Stomach smooth muscle (tissue), 2 donors: ENCODE measurements around the gene ZNF581.

Source experiments
- H3K27ac ChIP-seq: one replicate; pipeline ENCODE4 v1.7.0; 2013; ENCODE audit warnings: mild to moderate bottlenecking, low read length, inconsistent platforms
- H3K27me3 ChIP-seq, 2 donors: one replicate each; pipeline ENCODE4 v1.7.0; 2013; ENCODE audit warnings: low read length in 2 of 2; ENCODE audit not compliant: insufficient read depth in 2 of 2, control insufficient read depth in 1 of 2
- H3K36me3 ChIP-seq, 2 donors: one replicate each; pipeline ENCODE4 v1.7.0; 2013; ENCODE audit warnings: low read length in 2 of 2; ENCODE audit not compliant: control insufficient read depth in 2 of 2, insufficient read depth in 2 of 2
- H3K4me1 ChIP-seq: one replicate; pipeline ENCODE4 v1.7.0; 2013; ENCODE audit warnings: low read length; ENCODE audit not compliant: control insufficient read depth, insufficient read depth
- H3K4me3 ChIP-seq, 2 donors: one replicate each; pipeline ENCODE4 v1.7.0; 2013; ENCODE audit warnings: low read length in 2 of 2
- H3K9ac ChIP-seq, 2 donors: one replicate each; pipeline ENCODE4 v1.7.0; 2013; ENCODE audit warnings: low read length in 2 of 2, mild to moderate bottlenecking in 1 of 2
- H3K9me3 ChIP-seq, 2 donors: one replicate each; pipeline ENCODE4 v1.7.0; 2013; ENCODE audit warnings: low read length in 2 of 2; ENCODE audit not compliant: control insufficient read depth in 2 of 2
- donor health status: healthy.
- donor health status: Pancreatic carcinoma.

ZNF581 gene

DNA sequence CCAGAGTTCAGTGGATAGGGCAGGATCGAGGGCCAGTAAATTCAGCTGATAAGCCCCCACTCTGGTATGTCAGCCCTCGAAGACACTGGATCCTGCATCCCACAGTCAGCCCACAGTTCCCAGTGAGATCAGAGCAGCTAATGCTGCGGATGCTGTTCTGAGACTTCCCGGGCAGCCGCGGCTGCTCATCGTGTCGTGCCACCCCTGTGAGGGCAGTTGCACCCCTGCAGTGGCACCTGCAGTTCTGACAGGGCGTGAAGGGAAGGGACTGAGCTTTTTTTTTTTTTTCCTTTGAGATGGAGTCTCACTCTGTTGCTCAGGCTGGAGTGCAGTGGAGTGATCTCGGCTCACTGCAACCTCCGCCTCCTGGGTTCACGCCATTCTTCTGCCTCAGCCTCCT, 24.1 kb downstream of the ZNF581 start:
- H3K27ac ChIP-seq: no peak overlapping the region
- H3K36me3 ChIP-seq: peaks cover 53 to 70% of the 10 kb centered on the region in 2 donors
- H3K4me3 ChIP-seq: no peak overlapping the region
- H3K4me1 ChIP-seq: peaks cover 3% of the 10 kb centered on the region
- no peak overlapping the region for H3K9ac ChIP-seq
- H3K9me3 ChIP-seq: no peaks in the 10 kb centered on the region
- H3K27me3 ChIP-seq: no peaks in the 10 kb centered on the region

DNA sequence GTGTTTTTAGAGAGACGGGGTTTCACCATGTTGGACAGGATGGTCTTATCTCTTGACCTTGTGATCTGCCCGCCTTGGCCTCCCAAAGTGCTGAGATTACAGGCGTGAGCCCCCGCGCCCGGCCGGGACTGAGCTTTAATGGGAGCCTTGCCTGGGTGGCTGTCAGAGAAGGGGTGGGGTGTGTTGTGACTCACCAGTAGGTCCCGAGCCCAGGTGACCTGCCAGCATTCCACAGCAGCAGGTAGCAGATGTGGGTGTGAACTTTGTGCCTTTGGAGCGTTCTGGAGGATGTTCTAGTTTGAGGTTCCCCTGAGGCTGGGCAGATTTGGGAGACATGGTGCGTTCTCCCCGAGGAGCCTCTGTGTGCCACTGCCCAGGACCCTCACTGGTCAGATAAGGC, 24.5 kb downstream of the ZNF581 start:
- Histone ChIP-seq H3K4me1 (peaks cover 3% of the 10 kb centered on the region), H3K36me3 (peaks cover 49 to 65% of the 10 kb centered on the region in 2 donors), H3K27ac (no peak overlapping the region), H3K4me3 (no peak overlapping the region), H3K27me3 (no peaks in the 10 kb centered on the region), H3K9ac (no peak overlapping the region), H3K9me3 (no peaks in the 10 kb centered on the region)

DNA sequence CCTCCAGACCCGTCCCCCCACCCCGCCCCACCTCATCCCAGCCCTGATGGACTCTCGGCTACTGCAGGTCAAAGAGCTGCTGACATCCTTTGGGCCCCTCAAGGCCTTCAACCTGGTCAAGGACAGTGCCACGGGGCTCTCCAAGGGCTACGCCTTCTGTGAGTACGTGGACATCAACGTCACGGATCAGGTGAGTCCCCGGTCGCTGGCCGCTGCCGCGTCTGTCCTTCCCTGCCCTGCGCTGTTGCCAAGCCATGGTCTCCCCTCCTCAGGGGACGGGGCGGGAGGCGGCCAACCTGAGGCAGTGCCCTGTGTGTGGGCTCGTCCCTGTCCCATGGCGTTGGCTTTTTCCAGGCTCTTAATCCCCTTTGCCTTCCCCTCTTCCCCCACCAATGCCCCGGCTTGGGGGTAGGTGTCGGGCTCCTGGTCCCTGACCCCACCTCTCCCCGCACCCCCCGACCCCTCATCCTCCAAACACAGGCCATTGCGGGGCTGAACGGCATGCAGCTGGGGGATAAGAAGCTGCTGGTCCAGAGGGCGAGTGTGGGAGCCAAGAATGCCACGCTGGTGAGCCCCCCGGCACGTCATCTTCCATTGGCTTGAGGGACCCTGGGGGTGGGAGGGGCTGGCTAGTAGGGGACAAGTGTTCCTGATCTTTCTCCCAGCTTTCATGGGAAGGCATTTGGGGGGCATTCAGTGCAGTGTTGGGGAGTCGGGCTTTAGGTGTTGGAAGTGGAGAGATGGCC, 25.3 kb downstream of the ZNF581 start:
- Histone ChIP-seq H3K9me3 (no peaks in the 10 kb centered on the region), H3K36me3 (peaks cover 40 to 57% of the 10 kb centered on the region in 2 donors), H3K27ac (no peak overlapping the region), H3K27me3 (no peaks in the 10 kb centered on the region), H3K4me3 (no peak overlapping the region), H3K4me1 (peaks cover 3% of the 10 kb centered on the region), H3K9ac (no peak overlapping the region)

DNA sequence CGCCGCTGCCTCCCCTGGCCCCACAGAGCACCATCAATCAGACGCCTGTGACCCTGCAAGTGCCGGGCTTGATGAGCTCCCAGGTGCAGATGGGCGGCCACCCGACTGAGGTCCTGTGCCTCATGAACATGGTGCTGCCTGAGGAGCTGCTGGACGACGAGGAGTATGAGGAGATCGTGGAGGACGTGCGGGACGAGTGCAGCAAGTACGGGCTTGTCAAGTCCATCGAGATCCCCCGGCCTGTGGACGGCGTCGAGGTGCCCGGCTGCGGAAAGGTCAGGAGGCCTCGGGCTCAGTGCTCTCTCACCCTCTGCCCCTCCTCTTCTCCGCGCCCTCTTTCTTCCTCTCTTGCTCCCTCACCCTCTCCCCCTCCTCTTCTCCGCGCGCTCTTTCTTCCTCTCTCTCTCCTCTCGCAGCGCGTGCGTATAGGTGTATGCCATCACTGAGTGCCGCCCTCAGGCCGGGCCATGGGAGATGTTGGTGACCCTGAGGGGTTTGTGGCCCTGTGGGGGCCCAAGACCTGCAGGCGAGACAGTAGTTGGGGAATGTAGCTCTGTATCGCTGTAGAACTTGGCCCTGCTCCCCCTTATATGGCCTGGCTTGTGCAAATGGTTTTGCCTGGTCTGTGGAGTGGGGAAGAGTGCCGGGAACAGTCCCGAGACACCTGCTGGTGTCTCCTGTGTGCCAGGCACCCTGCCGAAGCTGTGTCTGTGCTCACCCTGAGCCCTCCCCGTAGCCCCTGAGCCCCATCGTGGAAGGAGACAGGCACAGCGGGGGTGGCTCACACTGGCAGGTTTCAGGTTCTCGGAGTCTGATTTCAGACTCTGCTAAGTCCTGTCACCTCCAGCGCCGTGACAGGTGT, 26.2 kb downstream of the ZNF581 start:
- Histone ChIP-seq H3K27me3 (no peaks in the 10 kb centered on the region), H3K4me1 (peaks cover 7% of the 10 kb centered on the region), H3K9ac (no peak overlapping the region), H3K36me3 (peaks cover 34 to 49% of the 10 kb centered on the region in 2 donors), H3K4me3 (no peak overlapping the region), H3K9me3 (no peaks in the 10 kb centered on the region), H3K27ac (no peak overlapping the region)

DNA sequence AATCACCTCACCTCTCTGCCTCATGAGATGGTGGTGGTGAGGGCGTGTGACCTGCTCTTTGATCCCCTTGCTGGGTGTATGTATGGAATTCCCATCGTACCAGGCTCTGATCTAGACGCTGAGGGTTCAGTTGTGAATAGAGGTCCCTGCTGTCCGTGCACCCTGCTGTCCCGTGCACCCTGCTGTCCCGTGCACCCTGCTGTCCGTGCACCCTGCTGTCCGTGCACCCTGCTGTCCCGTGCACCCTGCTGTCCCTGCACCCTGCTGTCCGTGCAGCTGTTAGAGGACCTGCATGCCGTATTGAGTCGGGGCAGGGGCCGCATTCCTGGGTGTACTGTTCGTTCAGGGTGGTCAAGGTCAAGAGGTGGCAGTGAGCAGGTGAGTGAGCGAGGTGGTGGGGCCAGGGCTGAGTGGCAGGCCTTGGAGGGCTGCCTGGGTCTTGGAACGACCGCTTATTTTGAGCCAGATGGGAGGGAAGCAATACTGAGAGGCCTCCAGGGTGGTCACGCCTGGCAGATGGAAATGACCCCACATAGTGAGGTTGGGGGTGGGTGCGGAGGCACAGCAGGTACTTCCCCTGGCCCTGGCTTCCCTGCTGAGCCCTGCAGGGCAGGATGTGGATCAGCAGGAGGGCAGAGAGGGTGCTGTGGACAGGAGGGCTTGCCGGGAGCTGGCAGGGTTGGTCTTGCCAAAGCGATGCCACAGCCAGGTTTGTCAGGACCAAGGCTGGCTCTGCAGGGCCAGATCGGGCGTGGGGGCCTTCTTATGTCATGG, 27.0 kb downstream of the ZNF581 start:
- Histone ChIP-seq H3K27me3 (no peaks in the 10 kb centered on the region), H3K36me3 (peaks cover 34 to 44% of the 10 kb centered on the region in 2 donors), H3K27ac (no peak overlapping the region), H3K4me3 (no peak overlapping the region), H3K4me1 (peaks cover 12% of the 10 kb centered on the region), H3K9ac (no peak overlapping the region), H3K9me3 (no peaks in the 10 kb centered on the region)

DNA sequence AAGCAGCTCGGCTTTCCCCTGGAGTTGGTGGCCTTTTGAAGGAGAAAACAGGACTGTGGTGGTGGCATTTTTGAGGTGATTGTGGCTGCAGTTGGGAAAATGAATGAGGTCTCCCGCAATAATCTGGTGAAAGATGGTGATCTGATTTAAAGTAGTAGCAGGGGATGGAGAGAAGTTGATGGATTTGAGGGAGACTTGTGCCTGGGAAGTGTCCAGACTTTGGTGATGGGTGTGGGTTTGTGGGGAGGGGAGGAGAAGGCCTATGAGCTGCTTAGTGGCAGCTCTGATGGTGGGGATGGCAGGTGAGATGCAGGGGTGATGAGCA, 27.6 kb downstream of the ZNF581 start:
- Histone ChIP-seq H3K4me3 (no peak overlapping the region), H3K9ac (no peak overlapping the region), H3K4me1 (peaks cover 16% of the 10 kb centered on the region), H3K27ac (no peak overlapping the region), H3K36me3 (peaks cover 32 to 42% of the 10 kb centered on the region in 2 donors), H3K27me3 (no peaks in the 10 kb centered on the region), H3K9me3 (no peaks in the 10 kb centered on the region)

DNA sequence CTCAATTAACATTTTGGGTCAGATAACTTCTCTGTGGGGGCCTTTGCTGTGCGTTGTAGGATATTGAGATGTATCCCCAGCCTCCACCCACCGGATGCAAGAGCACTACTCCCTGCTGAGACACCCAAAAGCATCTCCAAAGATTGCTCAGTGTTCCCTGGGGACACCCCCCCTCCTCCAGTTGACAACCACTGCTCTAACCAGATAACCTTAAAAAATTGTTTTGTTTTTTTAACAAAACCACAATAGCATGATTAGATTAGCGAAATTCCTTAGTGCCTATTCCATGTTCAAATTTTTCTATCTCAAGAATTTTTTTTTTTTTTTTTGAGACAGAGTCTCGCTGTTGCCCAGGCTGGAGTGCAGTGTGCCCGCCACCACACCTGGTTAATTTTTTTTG, 29.0 kb downstream of the ZNF581 start:
- peaks cover 28% of the 10 kb centered on the region for H3K4me1 ChIP-seq
- H3K9me3 ChIP-seq: no peaks in the 10 kb centered on the region
- peaks cover 20 to 31% of the 10 kb centered on the region in 2 donors for H3K36me3 ChIP-seq

DNA sequence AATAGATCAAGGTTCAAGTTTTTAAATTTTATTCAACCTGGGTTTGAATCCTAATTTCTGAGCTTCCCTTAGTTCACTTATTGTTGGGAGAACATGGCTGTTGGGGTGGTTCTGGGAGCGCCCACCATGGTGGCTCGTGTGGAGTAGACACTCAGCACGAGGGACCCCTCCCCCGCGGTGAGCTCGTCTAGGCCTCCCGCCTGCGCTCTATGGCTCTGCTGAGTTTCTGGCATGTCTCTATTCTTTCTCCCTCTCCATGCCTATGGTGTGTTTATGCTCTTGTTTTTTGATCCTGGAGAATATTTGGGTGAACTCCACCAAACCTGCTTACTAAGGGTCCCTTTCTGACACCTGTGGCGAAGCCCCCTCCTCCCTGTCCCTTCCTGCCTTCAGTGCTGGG, 30.0 kb downstream of the ZNF581 start:
- Histone ChIP-seq H3K27ac (no peak overlapping the region), H3K9ac (no peak overlapping the region), H3K27me3 (no peaks in the 10 kb centered on the region), H3K4me3 (no peak overlapping the region), H3K4me1 (peaks cover 37% of the 10 kb centered on the region), H3K36me3 (peaks cover 22 to 28% of the 10 kb centered on the region in 2 donors), H3K9me3 (no peaks in the 10 kb centered on the region)

More for the DNA sequence above, 29.0 kb downstream of the ZNF581 start:
- H3K4me3 ChIP-seq: no peak overlapping the region
- no peak overlapping the region for H3K9ac ChIP-seq
- no peaks in the 10 kb centered on the region for H3K27me3 ChIP-seq
- H3K27ac ChIP-seq: no peak overlapping the region

DNA sequence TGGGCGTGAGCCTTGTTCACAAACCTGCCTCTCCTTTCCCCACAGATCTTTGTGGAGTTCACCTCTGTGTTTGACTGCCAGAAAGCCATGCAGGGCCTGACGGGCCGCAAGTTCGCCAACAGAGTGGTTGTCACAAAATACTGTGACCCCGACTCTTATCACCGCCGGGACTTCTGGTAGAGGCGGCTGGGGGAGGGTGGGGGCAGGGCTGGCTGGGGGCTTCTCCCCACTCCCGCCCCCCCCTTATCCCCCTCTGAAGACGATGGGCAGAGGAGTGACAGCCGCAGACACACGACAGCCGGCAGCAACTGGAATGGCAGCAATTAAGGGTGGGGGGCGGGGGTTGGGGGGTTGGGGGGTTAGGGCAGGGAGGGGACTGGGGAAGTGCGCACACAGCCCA, 30.4 kb downstream of the ZNF581 start:
- no peak overlapping the region for H3K27ac ChIP-seq
- H3K36me3 ChIP-seq: peaks cover 23 to 29% of the 10 kb centered on the region in 2 donors
- no peak overlapping the region for H3K4me3 ChIP-seq
- no peak overlapping the region for H3K9ac ChIP-seq
- peaks cover 39% of the 10 kb centered on the region for H3K4me1 ChIP-seq
- H3K9me3 ChIP-seq: no peaks in the 10 kb centered on the region
- H3K27me3 ChIP-seq: no peaks in the 10 kb centered on the region

DNA sequence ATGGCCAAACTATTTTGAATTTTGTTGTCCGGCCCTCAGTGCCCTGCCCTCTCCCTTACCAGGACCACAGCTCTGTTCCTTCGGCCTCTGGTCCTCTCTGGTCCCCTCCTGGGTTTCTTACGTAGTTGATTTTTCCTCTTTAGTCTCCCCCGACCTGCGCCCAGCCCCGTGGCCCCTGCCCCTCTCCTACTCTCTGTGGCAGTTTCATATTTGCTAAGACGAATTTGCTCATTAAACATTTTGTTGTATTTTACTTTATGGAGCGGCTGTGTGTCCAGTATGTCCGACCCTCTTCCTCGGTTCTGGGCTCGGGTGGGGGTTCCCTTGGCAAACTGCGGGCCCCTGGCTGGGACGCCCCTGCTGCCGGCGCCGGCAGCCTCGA, 31.0 kb downstream of the ZNF581 start:
- Histone ChIP-seq H3K4me3 (peak overlapping the region; percentile 49 to 96), H3K9ac (peak overlapping the region in 1 of 2 donors; percentile 56)

More for the DNA sequence above, 31.0 kb downstream of the ZNF581 start:
- H3K4me1 ChIP-seq: peaks cover 39% of the 10 kb centered on the region
- H3K9me3 ChIP-seq: no peaks in the 10 kb centered on the region
- peaks cover 23 to 31% of the 10 kb centered on the region in 2 donors for H3K36me3 ChIP-seq
- no peaks in the 10 kb centered on the region for H3K27me3 ChIP-seq
- H3K27ac ChIP-seq: peak overlapping the region; percentile 71
